ENCODE results near the gene CMBL.
"Not testable (repeated sequence)": the region's sequence is repeated elsewhere in the genome, so short reads cannot be mapped to it uniquely, and the experiment has no call there.

The CMBL gene

GRCh38 chr5:10253390-10253789, 54.3 kb downstream of the CMBL start:
- no peak for DNase-seq

- DNase-seq: no peak
These were observed 56.3 kb downstream of the CMBL start for GRCh38 chr5:10251405-10251804.

- DNase-seq: peak; percentile 23
These were observed 56.9 kb downstream of the CMBL start for GRCh38 chr5:10250806-10251276.

GRCh38 chr5:10249948-10250805, 57.5 kb downstream of the CMBL start, which contains the start of gene CCT5:
TSS of gene CCT5 (plus strand) at chr5:10250280. CDS start at chr5:10250341, 61 bp downstream.
- peak; percentile 99 for DNase-seq

GRCh38 chr5:10248378-10249260, 59.1 kb downstream of the CMBL start:
- no peak for DNase-seq

GRCh38 chr5:10247217-10247616, 60.5 kb downstream of the CMBL start:
- DNase-seq: not testable (repeated sequence)

- no peak for DNase-seq
These were observed 60.9 kb downstream of the CMBL start for GRCh38 chr5:10246761-10247160.

GRCh38 chr5:10244342-10244944, 63.3 kb downstream of the CMBL start:
- DNase-seq: no peak

GRCh38 chr5:10243660-10244240, 64.0 kb downstream of the CMBL start:
- no peak for DNase-seq

GRCh38 chr5:10235350-10235749, 72.4 kb downstream of the CMBL start:
- no peak for DNase-seq

- peak; percentile 95 for DNase-seq
These were observed 74.2 kb downstream of the CMBL start for GRCh38 chr5:10233505-10233904.

GRCh38 chr5:10233011-10233410, 74.7 kb downstream of the CMBL start:
- no peak for DNase-seq

- no peak for DNase-seq
These were observed 75.3 kb downstream of the CMBL start for GRCh38 chr5:10232386-10232785.

- peak; percentile 78 for DNase-seq
These were observed 78.2 kb downstream of the CMBL start for GRCh38 chr5:10229306-10230048.

- no peak for DNase-seq
These were observed 79.4 kb downstream of the CMBL start for GRCh38 chr5:10228288-10228687.

Measured in HCEC 1CT (cell line).